Gastroesophageal sphincter (tissue), 3 donors: ENCODE measurements around the gene PRR36.

ENCODE experiments used
- CTCF ChIP-seq, 4 experiments: fragments of 200-600 bp in 2 of 4; fragments of 450-650 bp in 2 of 4; sonication (generic) in 1 of 4; IDR thresholded peaks; one replicate each; pipeline ENCODE4 v1.5.1; 2017 to 2019; ENCODE audit warnings: antibody characterized with exemption in 4 of 4, mild to moderate bottlenecking in 2 of 4, moderate library complexity in 2 of 4
- EP300 ChIP-seq: sonication (generic); formaldehyde crosslinking; IDR thresholded peaks from one replicate; pipeline ENCODE4 v1.6.1; 2017; ENCODE audit warnings: antibody characterized with exemption, mild to moderate bottlenecking
- POLR2A ChIP-seq, 2 donors: fragments of 450-650 bp; IDR thresholded peaks; one replicate each; pipeline ENCODE4 v1.6.1; 2017; ENCODE audit warnings: antibody characterized with exemption in 2 of 2, mild to moderate bottlenecking in 2 of 2, moderate library complexity in 1 of 2
- POLR2AphosphoS5 ChIP-seq: sonication (generic); formaldehyde crosslinking; IDR thresholded peaks from one replicate; pipeline ENCODE4 v1.6.1; 2017; ENCODE audit warnings: antibody characterized with exemption

- TF ChIP-seq CTCF (IDR thresholded peaks at IDR 0.05) (no peak), POLR2A (IDR thresholded peaks at IDR 0.05) (no peak), EP300 (no peak), POLR2AphosphoS5 (no peak)
Observed at GRCh38 chr19:7872306-7873204, 1.6 kb downstream of the PRR36 start.
